Lower lobe of right lung (tissue), 2 donors: Measurements from ENCODE around the gene RAPGEF2. TPM values are rescaled to one million over a fixed set of nuclear protein-coding genes. Genes with fewer than 3 reads are reported as not detected.

Source experiments
- ATAC-seq, 2 donors: fragments of 200-7000 bp; cut with Tn5 transposase; one replicate each; pipeline ENCODE4 v1.9.1; 2020 to 2022; ENCODE audit warnings: mild to moderate bottlenecking in 2 of 2, moderate library complexity in 2 of 2
- DNase-seq: peaks from one replicate; pipeline ENCODE4 v3.0.0-alpha.2; 2020
- H3K27ac ChIP-seq: fragments of 200-600 bp; one replicate; pipeline ENCODE4 v1.8.0; 2022
- H3K27me3 ChIP-seq: fragments of 200-600 bp; one replicate; pipeline ENCODE4 v1.8.0; 2022; ENCODE audit warnings: low read depth
- H3K36me3 ChIP-seq: fragments of 200-600 bp; one replicate; pipeline ENCODE4 v1.8.0; 2022; ENCODE audit warnings: mild to moderate bottlenecking
- H3K4me1 ChIP-seq: fragments of 200-600 bp; one replicate; pipeline ENCODE4 v1.8.0; 2022
- H3K4me3 ChIP-seq: fragments of 200-600 bp; one replicate; pipeline ENCODE4 v1.8.0; 2022; ENCODE audit warnings: mild to moderate bottlenecking
- H3K9me3 ChIP-seq: fragments of 200-600 bp; one replicate; pipeline ENCODE4 v1.8.0; 2022
- intact Hi-C: fragments of 100-400 bp; cut with DNase I; formaldehyde crosslinking; loops from one replicate; pipeline ENCODE4 v1.11.0; 2022
- total RNA-seq: library from RNA; stranded (reverse); fragmentation: NEBNext Ultra II Directional; extraction: Animal tissue kit (Norgen Biotek cat#: 25700); gene quantifications from one replicate; pipeline ENCODE4 v1.2.1, GENCODE V29; 2021
- TF ChIP-seq, protein P1 (sequence below): fragments of 200-600 bp; IDR thresholded peaks from one replicate; pipeline ENCODE4 v1.8.0; 2022; ENCODE audit warnings: antibody characterized with exemption, mild to moderate bottlenecking
- donor health status: DM: no; HTN: yes; CAD: no; lungs with severe emphysema.

Gene RAPGEF2
- total RNA-seq, 1 donor from 2014 or later = 66.4 TPM

GRCh38 chr4:159222043-159222552 lies 119.2 kb downstream of the RAPGEF2 start:
- TF ChIP-seq, protein P1, sequence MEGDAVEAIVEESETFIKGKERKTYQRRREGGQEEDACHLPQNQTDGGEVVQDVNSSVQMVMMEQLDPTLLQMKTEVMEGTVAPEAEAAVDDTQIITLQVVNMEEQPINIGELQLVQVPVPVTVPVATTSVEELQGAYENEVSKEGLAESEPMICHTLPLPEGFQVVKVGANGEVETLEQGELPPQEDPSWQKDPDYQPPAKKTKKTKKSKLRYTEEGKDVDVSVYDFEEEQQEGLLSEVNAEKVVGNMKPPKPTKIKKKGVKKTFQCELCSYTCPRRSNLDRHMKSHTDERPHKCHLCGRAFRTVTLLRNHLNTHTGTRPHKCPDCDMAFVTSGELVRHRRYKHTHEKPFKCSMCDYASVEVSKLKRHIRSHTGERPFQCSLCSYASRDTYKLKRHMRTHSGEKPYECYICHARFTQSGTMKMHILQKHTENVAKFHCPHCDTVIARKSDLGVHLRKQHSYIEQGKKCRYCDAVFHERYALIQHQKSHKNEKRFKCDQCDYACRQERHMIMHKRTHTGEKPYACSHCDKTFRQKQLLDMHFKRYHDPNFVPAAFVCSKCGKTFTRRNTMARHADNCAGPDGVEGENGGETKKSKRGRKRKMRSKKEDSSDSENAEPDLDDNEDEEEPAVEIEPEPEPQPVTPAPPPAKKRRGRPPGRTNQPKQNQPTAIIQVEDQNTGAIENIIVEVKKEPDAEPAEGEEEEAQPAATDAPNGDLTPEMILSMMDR = no peak
- no peak for DNase-seq
- intact Hi-C loops = no loop called here
- Histone ChIP-seq H3K9me3 (no peaks in the 10 kb centered on the region), H3K27me3 (no peaks in the 10 kb centered on the region), H3K4me1 (peaks cover 15% of the 10 kb centered on the region), H3K36me3 (no peaks in the 10 kb centered on the region), H3K27ac (no peak overlapping the region), H3K4me3 (no peak overlapping the region)
- ATAC-seq = no peak

- intact Hi-C loops = no loop called here
- H3K4me1 ChIP-seq = peaks cover 38% of the 10 kb centered on the region
- DNase-seq (no peak), ATAC-seq (no peak)
- no peaks in the 10 kb centered on the region for H3K27me3 ChIP-seq
- H3K27ac ChIP-seq = no peak overlapping the region
- no peaks in the 10 kb centered on the region for H3K36me3 ChIP-seq
- no peak overlapping the region for H3K4me3 ChIP-seq
- TF ChIP-seq, protein P1 = no peak
- H3K9me3 ChIP-seq = no peaks in the 10 kb centered on the region
Observed at GRCh38 chr4:159224408-159224807, 121.5 kb downstream of the RAPGEF2 start.

GRCh38 chr4:159227378-159227777 lies 124.5 kb downstream of the RAPGEF2 start:
- H3K9me3 ChIP-seq = no peaks in the 10 kb centered on the region
- peaks cover 31% of the 10 kb centered on the region for H3K4me1 ChIP-seq
- ATAC-seq = peak in 1 of 2 donors; percentile 3
- intact Hi-C loops = no loop called here
- peak overlapping the region; percentile 32 for H3K4me3 ChIP-seq
- H3K36me3 ChIP-seq = no peaks in the 10 kb centered on the region
- H3K27me3 ChIP-seq = no peaks in the 10 kb centered on the region
- peak overlapping the region; percentile 64 for H3K27ac ChIP-seq
- TF ChIP-seq, protein P1 = no peak
- DNase-seq = no peak

- no peaks in the 10 kb centered on the region for H3K9me3 ChIP-seq
- intact Hi-C loops = no loop called here
- H3K27ac ChIP-seq = peak overlapping the region; percentile 64
- peak; percentile 95 to 97 for ATAC-seq
- peaks cover 31% of the 10 kb centered on the region for H3K4me1 ChIP-seq
- peak; percentile 83 for DNase-seq
- H3K27me3 ChIP-seq = no peaks in the 10 kb centered on the region
- peak overlapping the region; percentile 32 for H3K4me3 ChIP-seq
- H3K36me3 ChIP-seq = no peaks in the 10 kb centered on the region
- TF ChIP-seq, protein P1 = no peak
Observed at GRCh38 chr4:159227984-159228383, 125.1 kb downstream of the RAPGEF2 start.

- Histone ChIP-seq H3K4me1 (peaks cover 31% of the 10 kb centered on the region), H3K27ac (peak overlapping the region; percentile 64), H3K27me3 (no peaks in the 10 kb centered on the region), H3K9me3 (no peaks in the 10 kb centered on the region), H3K4me3 (no peak overlapping the region), H3K36me3 (no peaks in the 10 kb centered on the region)
- TF ChIP-seq, protein P1 = no peak
- ATAC-seq (peak; percentile 85 to 89), DNase-seq (no peak)
- intact Hi-C loops = no loop called here
Observed at GRCh38 chr4:159229164-159229563, 126.3 kb downstream of the RAPGEF2 start.
